ENCODE data around the gene ASXL1.

The ASXL1 gene

GRCh38 chr20:32451682-32452461 is 93.7 kb downstream of the ASXL1 start:
- H3K27me3 Mint-ChIP-seq = no peaks in the 10 kb centered on the region
- H3K4me3 Mint-ChIP-seq = no peak overlapping the region
- H3K4me1 Mint-ChIP-seq (ENCODE audit: low read depth) = peaks cover under 1% of the 10 kb centered on the region
- H3K9me3 Mint-ChIP-seq = no peaks in the 10 kb centered on the region
- no peak overlapping the region for H3K27ac Mint-ChIP-seq
- H3K36me3 Mint-ChIP-seq (ENCODE audit: low read depth) = peaks cover 6% of the 10 kb centered on the region

- Mint-ChIP-seq H3K4me1 (ENCODE audit: low read depth) (peaks cover under 1% of the 10 kb centered on the region), H3K36me3 (ENCODE audit: low read depth) (peaks cover 4% of the 10 kb centered on the region), H3K9me3 (no peaks in the 10 kb centered on the region), H3K27ac (peak overlapping the region; percentile 22), H3K4me3 (no peak overlapping the region), H3K27me3 (no peaks in the 10 kb centered on the region)
Measured at GRCh38 chr20:32452776-32453466, 94.8 kb downstream of the ASXL1 start.

- no peak overlapping the region for H3K4me3 Mint-ChIP-seq
- peaks cover 4% of the 10 kb centered on the region for H3K36me3 Mint-ChIP-seq (ENCODE audit: low read depth)
- H3K4me1 Mint-ChIP-seq (ENCODE audit: low read depth) = peaks cover 8% of the 10 kb centered on the region
- H3K27ac Mint-ChIP-seq = no peak overlapping the region
- H3K9me3 Mint-ChIP-seq = no peaks in the 10 kb centered on the region
- H3K27me3 Mint-ChIP-seq = no peaks in the 10 kb centered on the region
Measured at GRCh38 chr20:32453467-32454163, 95.5 kb downstream of the ASXL1 start.

GRCh38 chr20:32454164-32455145 is 96.3 kb downstream of the ASXL1 start:
- no peak overlapping the region for H3K27ac Mint-ChIP-seq
- peaks cover 8% of the 10 kb centered on the region for H3K4me1 Mint-ChIP-seq (ENCODE audit: low read depth)
- no peak overlapping the region for H3K4me3 Mint-ChIP-seq
- H3K9me3 Mint-ChIP-seq = no peaks in the 10 kb centered on the region
- no peaks in the 10 kb centered on the region for H3K27me3 Mint-ChIP-seq
- H3K36me3 Mint-ChIP-seq (ENCODE audit: low read depth) = peaks cover 4% of the 10 kb centered on the region

- Mint-ChIP-seq H3K27me3 (no peaks in the 10 kb centered on the region), H3K27ac (no peak overlapping the region), H3K9me3 (no peaks in the 10 kb centered on the region), H3K36me3 (ENCODE audit: low read depth) (peaks cover 4% of the 10 kb centered on the region), H3K4me3 (no peak overlapping the region), H3K4me1 (ENCODE audit: low read depth) (peaks cover 8% of the 10 kb centered on the region)
Measured at GRCh38 chr20:32455171-32455900, 97.2 kb downstream of the ASXL1 start.

GRCh38 chr20:32455901-32456701 is 98.0 kb downstream of the ASXL1 start:
- H3K4me3 Mint-ChIP-seq = no peak overlapping the region

GRCh38 chr20:32456869-32457478 is 98.8 kb downstream of the ASXL1 start:
- H3K27me3 Mint-ChIP-seq = no peaks in the 10 kb centered on the region
- no peak overlapping the region for H3K4me3 Mint-ChIP-seq
- H3K9me3 Mint-ChIP-seq = no peaks in the 10 kb centered on the region
- H3K36me3 Mint-ChIP-seq (ENCODE audit: low read depth) = peaks cover 4% of the 10 kb centered on the region
- H3K4me1 Mint-ChIP-seq (ENCODE audit: low read depth) = peaks cover 8% of the 10 kb centered on the region
- H3K27ac Mint-ChIP-seq = no peak overlapping the region

More at GRCh38 chr20:32455901-32456701, 98.0 kb downstream of the ASXL1 start:
- Mint-ChIP-seq H3K9me3 (no peaks in the 10 kb centered on the region), H3K27ac (no peak overlapping the region), H3K4me1 (ENCODE audit: low read depth) (peaks cover 8% of the 10 kb centered on the region), H3K27me3 (no peaks in the 10 kb centered on the region), H3K36me3 (ENCODE audit: low read depth) (peaks cover 4% of the 10 kb centered on the region)

GRCh38 chr20:32457479-32457986 is 99.4 kb downstream of the ASXL1 start:
- H3K4me1 Mint-ChIP-seq (ENCODE audit: low read depth) = peaks cover 8% of the 10 kb centered on the region
- H3K36me3 Mint-ChIP-seq (ENCODE audit: low read depth) = peaks cover 4% of the 10 kb centered on the region
- no peaks in the 10 kb centered on the region for H3K9me3 Mint-ChIP-seq
- H3K4me3 Mint-ChIP-seq = no peak overlapping the region
- H3K27me3 Mint-ChIP-seq = no peaks in the 10 kb centered on the region
- no peak overlapping the region for H3K27ac Mint-ChIP-seq

GRCh38 chr20:32458061-32458836 is 100.1 kb downstream of the ASXL1 start:
- Mint-ChIP-seq H3K9me3 (no peaks in the 10 kb centered on the region), H3K27ac (no peak overlapping the region), H3K36me3 (ENCODE audit: low read depth) (peaks cover 4% of the 10 kb centered on the region), H3K4me3 (no peak overlapping the region), H3K4me1 (ENCODE audit: low read depth) (peaks cover 8% of the 10 kb centered on the region), H3K27me3 (no peaks in the 10 kb centered on the region)

- no peak overlapping the region for H3K27ac Mint-ChIP-seq
- H3K27me3 Mint-ChIP-seq = no peaks in the 10 kb centered on the region
- peaks cover 8% of the 10 kb centered on the region for H3K4me1 Mint-ChIP-seq (ENCODE audit: low read depth)
- no peaks in the 10 kb centered on the region for H3K9me3 Mint-ChIP-seq
- peaks cover 4% of the 10 kb centered on the region for H3K36me3 Mint-ChIP-seq (ENCODE audit: low read depth)
- H3K4me3 Mint-ChIP-seq = no peak overlapping the region
Measured at GRCh38 chr20:32458837-32459220, 100.7 kb downstream of the ASXL1 start.

GRCh38 chr20:32460231-32460630 is 102.1 kb downstream of the ASXL1 start:
- no peaks in the 10 kb centered on the region for H3K36me3 Mint-ChIP-seq (ENCODE audit: low read depth)
- no peak overlapping the region for H3K4me3 Mint-ChIP-seq
- H3K27me3 Mint-ChIP-seq = no peaks in the 10 kb centered on the region
- H3K27ac Mint-ChIP-seq = no peak overlapping the region
- H3K4me1 Mint-ChIP-seq (ENCODE audit: low read depth) = peaks cover 8% of the 10 kb centered on the region
- H3K9me3 Mint-ChIP-seq = no peaks in the 10 kb centered on the region

- no peaks in the 10 kb centered on the region for H3K36me3 Mint-ChIP-seq (ENCODE audit: low read depth)
- H3K27ac Mint-ChIP-seq = no peak overlapping the region
- H3K27me3 Mint-ChIP-seq = no peaks in the 10 kb centered on the region
- H3K4me1 Mint-ChIP-seq (ENCODE audit: low read depth) = peaks cover 8% of the 10 kb centered on the region
- H3K4me3 Mint-ChIP-seq = no peak overlapping the region
- H3K9me3 Mint-ChIP-seq = no peaks in the 10 kb centered on the region
Measured at GRCh38 chr20:32460683-32461320, 102.7 kb downstream of the ASXL1 start.

Data from stimulated activated naive CD8-positive, alpha-beta T cell treated with anti-CD3 and anti-CD28 coated beads, Interleukin-15, Interleukin-2, amounts not matched to agents 100 ng/mL and 50 ng/mL, for 24 hours (primary cell).